B cell (primary cell): Measurements from ENCODE around the gene BRIP1. TPM values are rescaled to one million over a fixed set of nuclear protein-coding genes. Genes with fewer than 3 reads are reported as not detected.
"Not testable (repeated sequence)": the region's sequence is repeated elsewhere in the genome, so short reads cannot be mapped to it uniquely, and the experiment has no call there.

Experiments
- ATAC-seq: fragments of 200-7000 bp; cut with Tn5 transposase; one replicate; pipeline ENCODE4 v1.10.0; 2021; ENCODE audit warnings: low read depth, mild to moderate bottlenecking, moderate number of reproducible peaks, moderate library complexity
- CTCF ChIA-PET: fragments of 350-600 bp; sonication (Branson Sonifier 250); formaldehyde crosslinking; loops from one replicate; lab custom pipeline; 2021; ENCODE audit warnings: antibody characterized with exemption, inconsistent platforms; lab: Charles Lee
- POLR2A ChIA-PET: fragments of 350-600 bp; sonication (Branson Sonifier 250); formaldehyde crosslinking; loops from one replicate; lab custom pipeline; 2021; ENCODE audit warnings: antibody characterized with exemption; lab: Charles Lee
- DNase-seq: peaks from one replicate; pipeline ENCODE4 v3.0.0; 2013
- H2AFZ ChIP-seq: 2 replicates; pipeline ENCODE4 v1.6.1; 2012; ENCODE audit warnings: mild to moderate bottlenecking, low read depth, low read length; ENCODE audit not compliant: insufficient read depth, poor library complexity, severe bottlenecking
- H3K27ac ChIP-seq, 2 donors: 1 replicate in 1 of 2; 2 replicates in 1 of 2; pipeline ENCODE4 v1.5.1; 2012 to 2013; ENCODE audit warnings: low read length in 2 of 2, mild to moderate bottlenecking in 2 of 2, moderate library complexity in 1 of 2
- H3K27me3 ChIP-seq, 4 experiments: fragments of 200-600 bp in 1 of 4; sonication (generic) in 1 of 4; replicated peaks in 1 of 4; 1 replicate in 2 of 4; 2 replicates in 2 of 4; pipeline versions ENCODE4 v1.6.1 to v1.7.0; 2013 to 2016; ENCODE audit warnings: low read length in 3 of 4, mild to moderate bottlenecking in 2 of 4, mixed read lengths in 1 of 4, moderate library complexity in 1 of 4; ENCODE audit not compliant: insufficient read depth in 4 of 4, control insufficient read depth in 3 of 4; ENCODE audit errors: control extremely low read depth in 1 of 4
- H3K36me3 ChIP-seq, 2 experiments: replicated peaks in 1 of 2; 1 replicate in 1 of 2; 2 replicates in 1 of 2; pipeline versions ENCODE4 v1.6.1 to v1.7.1; 2013; ENCODE audit warnings: low read length in 1 of 2; ENCODE audit not compliant: insufficient read depth in 2 of 2, control insufficient read depth in 1 of 2; ENCODE audit errors: control extremely low read depth in 1 of 2, extremely low read depth in 1 of 2
- H3K4me1 ChIP-seq, 2 donors: fragments of 200-600 bp in 1 of 2; sonication (generic) in 1 of 2; 1 replicate in 1 of 2; 2 replicates in 1 of 2; pipeline versions ENCODE4 v1.5.1 to v1.6.1; 2013 to 2017; ENCODE audit warnings: low read length in 2 of 2; ENCODE audit not compliant: control insufficient read depth in 2 of 2, insufficient read depth in 2 of 2
- H3K4me2 ChIP-seq: replicated peaks from 2 replicates; pipeline ENCODE3; 2012; ENCODE audit warnings: mild to moderate bottlenecking, low read depth, low read length; ENCODE audit not compliant: poor library complexity, severe bottlenecking
- H3K4me3 ChIP-seq, 5 experiments: fragments of 200-600 bp in 1 of 5; sonication (generic) in 1 of 5; 1 replicate in 3 of 5; 2 replicates in 2 of 5; pipeline versions ENCODE4 v1.5.1 to v1.7.0; 2011 to 2016; ENCODE audit warnings: low read length in 4 of 5, mild to moderate bottlenecking in 4 of 5, low read depth in 2 of 5, control low read depth in 1 of 5, moderate library complexity in 1 of 5; ENCODE audit not compliant: insufficient read depth in 1 of 5; ENCODE audit errors: control extremely low read depth in 1 of 5, extremely low read depth in 1 of 5
- H3K79me2 ChIP-seq: fragments of 200-600 bp; sonication (generic); one replicate; pipeline ENCODE4 v1.6.0; 2016; ENCODE audit warnings: low read length; ENCODE audit not compliant: control insufficient read depth, insufficient read depth
- H3K9ac ChIP-seq: fragments of 200-600 bp; sonication (generic); 2 replicates; pipeline ENCODE4 v1.6.1; 2017; ENCODE audit warnings: mild to moderate bottlenecking, low read length, moderate library complexity
- H3K9me3 ChIP-seq, 3 donors: one replicate each; pipeline versions ENCODE4 v1.6.1 to v1.7.1; 2013; ENCODE audit warnings: low read length in 2 of 3; ENCODE audit not compliant: control insufficient read depth in 2 of 3, insufficient read depth in 1 of 3; ENCODE audit errors: control extremely low read depth in 1 of 3
- H4K20me1 ChIP-seq: 2 replicates; pipeline ENCODE4 v1.6.0; 2012; ENCODE audit warnings: mild to moderate bottlenecking, low read length; ENCODE audit not compliant: insufficient read depth, control insufficient read depth, poor library complexity, severe bottlenecking
- H3K27ac Mint-ChIP-seq: one replicate; pipeline ENCODE4 v1.8.0; 2021; ENCODE audit warnings: mixed read lengths
- H3K27me3 Mint-ChIP-seq: one replicate; pipeline ENCODE4 v1.8.0; 2021; ENCODE audit warnings: mixed read lengths
- H3K4me1 Mint-ChIP-seq: one replicate; pipeline ENCODE4 v1.8.0; 2021; ENCODE audit warnings: mixed read lengths
- H3K4me3 Mint-ChIP-seq: one replicate; pipeline ENCODE4 v1.8.0; 2021; ENCODE audit warnings: mixed read lengths
- H3K9me3 Mint-ChIP-seq: one replicate; pipeline ENCODE4 v1.8.0; 2022; ENCODE audit warnings: mixed read lengths; ENCODE audit not compliant: insufficient read depth
- EZH2 ChIP-seq: IDR thresholded peaks from 2 replicates; pipeline ENCODE4 v1.6.1; 2012; ENCODE audit warnings: borderline replicate concordance, low read depth, mild to moderate bottlenecking, moderate library complexity, low read length; ENCODE audit not compliant: insufficient read depth, poor library complexity, severe bottlenecking
- WGBS: methylation state at CpG from one replicate; pipeline ENCODE4 v1.1.5; 2013; ENCODE audit warnings: missing lambda C conversion rate; ENCODE audit not compliant: insufficient coverage; 5-methylcytosine and 5-hydroxymethylcytosine counted together
- intact Hi-C: fragments of 100-400 bp; cut with micrococcal nuclease; formaldehyde crosslinking; loops from one replicate; pipeline ENCODE4 v1.10.0; 2022
- polyA plus RNA-seq: library from polyadenylated mRNA; depleted of rRNA; stranded (reverse); fragments of >200 nt; gene quantifications from 2 replicates; pipeline ENCODE4 v1.2.3, GENCODE V29; 2012
- total RNA-seq, 2 donors: library from RNA; stranded (reverse); fragments of 120-200 nt in 1 of 2; gene quantifications; 1 replicate in 1 of 2; 2 replicates in 1 of 2; pipeline versions ENCODE4 v1.2.3 to v1.2.4, GENCODE V29; 2013 to 2022
- TF ChIP-seq, protein P1 (sequence below): fragments of 200-600 bp; IDR thresholded peaks from one replicate; pipeline ENCODE4 v1.8.0; 2022; ENCODE audit warnings: antibody characterized with exemption, mild to moderate bottlenecking

BRIP1 gene
- total and polyA plus RNA-seq, 2 donors (not counting 1 experiment from before 2014, with no cell fraction given) = 0.89 to 2.4 TPM

DNA sequence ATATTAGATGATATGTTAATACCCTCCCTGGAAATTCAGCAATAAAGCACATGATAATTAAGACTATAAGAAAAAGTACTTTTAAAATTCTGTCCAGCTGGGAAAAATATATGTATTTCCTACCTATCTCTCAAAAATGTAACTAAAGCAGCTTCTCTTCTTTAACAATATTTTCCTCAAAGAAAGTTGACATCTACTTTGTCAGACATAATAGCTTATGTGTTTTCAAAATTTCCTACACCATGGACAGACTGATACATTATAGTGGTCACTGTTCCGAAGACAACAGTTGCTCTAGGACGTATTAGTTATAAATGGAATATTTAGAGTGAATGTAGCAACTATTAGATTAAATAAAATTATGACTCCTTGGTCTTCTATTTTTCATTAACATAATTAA, 140.9 kb downstream of the BRIP1 start:
- Histone ChIP-seq H3K27ac (no peak overlapping the region), H3K27me3 (no peaks in the 10 kb centered on the region), H3K9me3 (peaks cover 2 to 7% (median 2%) of the 10 kb centered on the region in 3 donors), H3K4me1 (no peaks in the 10 kb centered on the region), H3K9ac (no peak overlapping the region), H4K20me1 (no peaks in the 10 kb centered on the region), H3K79me2 (no peaks in the 10 kb centered on the region), H3K4me3 (no peak overlapping the region), H2AFZ (no peak overlapping the region), H3K4me2 (no peak overlapping the region), H3K36me3 (no peaks in the 10 kb centered on the region)
- CTCF ChIA-PET = no interaction called here
- no peak overlapping the region for H3K4me3 Mint-ChIP-seq
- WGBS = no CpG with 5 or more reads among the region's 2 CpGs
- TF ChIP-seq, protein P1, sequence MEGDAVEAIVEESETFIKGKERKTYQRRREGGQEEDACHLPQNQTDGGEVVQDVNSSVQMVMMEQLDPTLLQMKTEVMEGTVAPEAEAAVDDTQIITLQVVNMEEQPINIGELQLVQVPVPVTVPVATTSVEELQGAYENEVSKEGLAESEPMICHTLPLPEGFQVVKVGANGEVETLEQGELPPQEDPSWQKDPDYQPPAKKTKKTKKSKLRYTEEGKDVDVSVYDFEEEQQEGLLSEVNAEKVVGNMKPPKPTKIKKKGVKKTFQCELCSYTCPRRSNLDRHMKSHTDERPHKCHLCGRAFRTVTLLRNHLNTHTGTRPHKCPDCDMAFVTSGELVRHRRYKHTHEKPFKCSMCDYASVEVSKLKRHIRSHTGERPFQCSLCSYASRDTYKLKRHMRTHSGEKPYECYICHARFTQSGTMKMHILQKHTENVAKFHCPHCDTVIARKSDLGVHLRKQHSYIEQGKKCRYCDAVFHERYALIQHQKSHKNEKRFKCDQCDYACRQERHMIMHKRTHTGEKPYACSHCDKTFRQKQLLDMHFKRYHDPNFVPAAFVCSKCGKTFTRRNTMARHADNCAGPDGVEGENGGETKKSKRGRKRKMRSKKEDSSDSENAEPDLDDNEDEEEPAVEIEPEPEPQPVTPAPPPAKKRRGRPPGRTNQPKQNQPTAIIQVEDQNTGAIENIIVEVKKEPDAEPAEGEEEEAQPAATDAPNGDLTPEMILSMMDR = no peak
- TF ChIP-seq EZH2 = no peak
- intact Hi-C loops = no loop called here
- no peaks in the 10 kb centered on the region for H3K27me3 Mint-ChIP-seq
- DNase-seq = no peak
- H3K9me3 Mint-ChIP-seq = peaks cover 10% of the 10 kb centered on the region
- H3K4me1 Mint-ChIP-seq = no peaks in the 10 kb centered on the region
- POLR2A ChIA-PET = no interaction called here
- ATAC-seq = no peak
- no peak overlapping the region for H3K27ac Mint-ChIP-seq

DNA sequence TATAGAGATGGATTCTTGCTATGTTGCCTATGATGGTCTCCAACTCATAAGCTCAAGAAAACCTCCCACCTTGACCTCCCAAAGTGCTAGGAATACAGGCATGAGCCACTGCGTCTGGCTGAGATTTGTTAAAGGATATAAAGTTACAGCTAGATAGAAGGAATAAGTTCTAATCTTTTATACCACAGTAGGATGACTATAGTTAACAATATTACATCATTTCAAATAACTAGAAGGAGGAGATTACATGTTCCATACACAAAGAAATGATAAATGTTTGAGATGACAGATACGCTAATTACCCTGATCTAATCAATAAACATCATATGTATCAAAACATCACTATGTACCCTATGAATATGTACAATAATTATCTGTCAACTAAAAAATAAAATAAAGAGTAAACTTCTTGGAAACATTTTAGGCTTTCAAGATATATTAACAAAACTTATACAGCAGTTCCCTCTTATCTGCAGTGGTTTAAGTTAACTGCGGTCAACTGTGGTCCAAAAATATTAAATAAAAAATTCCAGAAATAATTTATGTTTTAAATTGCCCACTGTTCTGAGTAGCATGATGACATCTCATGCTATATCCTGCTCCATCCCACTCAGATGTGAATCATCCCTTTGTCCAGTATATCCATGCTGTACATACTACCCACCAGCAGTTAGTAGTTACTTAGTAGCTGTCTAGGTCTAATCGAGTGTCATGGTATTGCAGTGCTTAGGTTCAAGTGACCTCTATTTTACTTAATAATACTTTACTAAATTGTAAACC, 143.1 kb downstream of the BRIP1 start:
- no peaks in the 10 kb centered on the region for H3K79me2 ChIP-seq
- WGBS = no CpG with 5 or more reads among the region's 4 CpGs
- no peaks in the 10 kb centered on the region for H3K4me1 ChIP-seq
- no peaks in the 10 kb centered on the region for H4K20me1 ChIP-seq
- no peak for ATAC-seq
- H3K4me2 ChIP-seq = no peak overlapping the region
- H3K36me3 ChIP-seq = no peaks in the 10 kb centered on the region
- H3K27ac ChIP-seq = no peak overlapping the region
- POLR2A ChIA-PET = no interaction called here
- H3K9me3 Mint-ChIP-seq = peaks cover 10% of the 10 kb centered on the region
- no peak overlapping the region for H2AFZ ChIP-seq
- no peaks in the 10 kb centered on the region for H3K27me3 ChIP-seq
- no peak for DNase-seq
- H3K9ac ChIP-seq = no peak overlapping the region
- intact Hi-C loops = no loop called here
- TF ChIP-seq EZH2 = no peak
- TF ChIP-seq, protein P1 = no peak
- no peaks in the 10 kb centered on the region for H3K4me1 Mint-ChIP-seq
- no peak overlapping the region for H3K4me3 ChIP-seq
- H3K27me3 Mint-ChIP-seq = no peaks in the 10 kb centered on the region
- CTCF ChIA-PET = no interaction called here
- H3K27ac Mint-ChIP-seq = no peak overlapping the region
- H3K9me3 ChIP-seq = peaks cover 2 to 9% (median 3%) of the 10 kb centered on the region in 3 donors
- no peak overlapping the region for H3K4me3 Mint-ChIP-seq

DNA sequence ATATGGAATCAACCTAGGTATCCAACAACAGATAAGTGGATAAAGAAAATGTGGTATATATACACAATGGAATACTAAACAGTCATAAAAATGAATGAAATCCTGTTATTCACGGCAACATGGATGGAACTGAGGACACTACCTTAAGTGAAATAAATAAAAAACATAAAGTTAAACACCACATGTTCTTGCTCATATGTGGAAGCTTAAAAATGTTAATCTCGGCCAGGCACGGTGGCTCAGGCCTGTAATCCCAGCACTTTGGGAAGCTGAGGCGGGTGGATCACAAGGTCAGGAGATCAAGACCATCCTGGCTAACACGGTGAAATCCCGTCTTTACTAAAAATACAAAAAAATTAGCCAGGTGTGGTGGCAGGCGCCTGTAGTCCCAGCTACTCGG, 144.1 kb downstream of the BRIP1 start:
- intact Hi-C loops = not testable (repeated sequence)

More for the DNA sequence above, 144.1 kb downstream of the BRIP1 start:
- H3K4me2 ChIP-seq, H3K79me2 ChIP-seq, H2AFZ ChIP-seq, H3K9me3 ChIP-seq, CTCF ChIA-PET, DNase-seq, H3K27ac Mint-ChIP-seq, H3K27me3 Mint-ChIP-seq, H3K4me1 Mint-ChIP-seq, H3K36me3 ChIP-seq, H3K27ac ChIP-seq, H3K4me1 ChIP-seq, ATAC-seq, POLR2A ChIA-PET, H4K20me1 ChIP-seq, H3K27me3 ChIP-seq, H3K9ac ChIP-seq, H3K4me3 Mint-ChIP-seq, H3K4me3 ChIP-seq: not testable (repeated sequence)
- whole genome bisulfite sequencing = 100% methylated on average over 3 of the region's 8 CpGs
- H3K9me3 Mint-ChIP-seq = peaks cover 10% of the 10 kb centered on the region
